ENCODE measurements around the gene TBC1D9. TPM values are rescaled to one million over a fixed set of nuclear protein-coding genes. Genes with fewer than 3 reads are reported as not detected.

Gene TBC1D9
- total RNA-seq, 1 donor from 2014 or later: 34.1 TPM

- H3K4me1 Mint-ChIP-seq (ENCODE audit: unreplicated experiment): peaks cover 21% of the 10 kb centered on the region
- no peak for DNase-seq (ENCODE audit: extremely low spot score, unreplicated experiment)
- peak overlapping the region; percentile 53 for H3K27ac Mint-ChIP-seq
- H3K27me3 Mint-ChIP-seq: no peaks in the 10 kb centered on the region
- peaks cover 35% of the 10 kb centered on the region for H3K36me3 Mint-ChIP-seq
- no peak overlapping the region for H3K4me3 Mint-ChIP-seq
- no peaks in the 10 kb centered on the region for H3K9me3 Mint-ChIP-seq
- no peak for TF ChIP-seq CTCF (conservative IDR thresholded peaks at IDR 0.05)
These were observed 115.1 kb downstream of the TBC1D9 start for GRCh38 chr4:140641105-140641555.

- DNase-seq (ENCODE audit: extremely low spot score, unreplicated experiment): no peak
- TF ChIP-seq CTCF (conservative IDR thresholded peaks at IDR 0.05): no peak
- peaks cover 27% of the 10 kb centered on the region for H3K36me3 Mint-ChIP-seq
- H3K4me1 Mint-ChIP-seq (ENCODE audit: unreplicated experiment): peaks cover 17% of the 10 kb centered on the region
- no peaks in the 10 kb centered on the region for H3K9me3 Mint-ChIP-seq
- H3K27me3 Mint-ChIP-seq: no peaks in the 10 kb centered on the region
- no peak overlapping the region for H3K4me3 Mint-ChIP-seq
- no peak overlapping the region for H3K27ac Mint-ChIP-seq
These were observed 115.9 kb downstream of the TBC1D9 start for GRCh38 chr4:140640150-140640748.

DNA sequence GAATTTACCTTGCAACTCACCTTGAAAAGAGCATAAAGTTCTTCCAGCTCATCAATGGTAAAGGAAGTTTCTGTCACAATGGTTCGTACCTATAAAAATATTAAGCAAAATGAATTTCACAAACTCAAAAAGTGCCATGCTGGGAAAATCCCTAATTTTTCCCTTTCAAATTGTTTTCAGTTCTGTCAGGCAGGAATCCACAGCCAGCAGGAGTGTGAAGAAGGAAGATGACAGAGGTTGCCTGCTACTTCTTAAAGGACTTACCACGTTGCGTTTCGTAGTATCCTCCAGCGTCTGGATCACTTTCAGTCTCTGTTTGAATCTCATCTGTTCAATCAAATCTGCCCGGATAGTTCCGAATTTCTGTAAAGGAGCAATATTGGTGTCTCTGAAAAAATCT is 117.1 kb downstream of the TBC1D9 start:
- no peaks in the 10 kb centered on the region for H3K27me3 Mint-ChIP-seq
- TF ChIP-seq CTCF (conservative IDR thresholded peaks at IDR 0.05): no peak
- no peak overlapping the region for H3K27ac Mint-ChIP-seq
- H3K4me3 Mint-ChIP-seq: no peak overlapping the region
- H3K4me1 Mint-ChIP-seq (ENCODE audit: unreplicated experiment): peaks cover 22% of the 10 kb centered on the region
- no peak for DNase-seq (ENCODE audit: extremely low spot score, unreplicated experiment)
- H3K36me3 Mint-ChIP-seq: peaks cover 30% of the 10 kb centered on the region
- no peaks in the 10 kb centered on the region for H3K9me3 Mint-ChIP-seq

GRCh38 chr4:140637836-140638235 is 118.3 kb downstream of the TBC1D9 start:
- Mint-ChIP-seq H3K36me3 (peaks cover 37% of the 10 kb centered on the region), H3K4me3 (no peak overlapping the region)

DNA sequence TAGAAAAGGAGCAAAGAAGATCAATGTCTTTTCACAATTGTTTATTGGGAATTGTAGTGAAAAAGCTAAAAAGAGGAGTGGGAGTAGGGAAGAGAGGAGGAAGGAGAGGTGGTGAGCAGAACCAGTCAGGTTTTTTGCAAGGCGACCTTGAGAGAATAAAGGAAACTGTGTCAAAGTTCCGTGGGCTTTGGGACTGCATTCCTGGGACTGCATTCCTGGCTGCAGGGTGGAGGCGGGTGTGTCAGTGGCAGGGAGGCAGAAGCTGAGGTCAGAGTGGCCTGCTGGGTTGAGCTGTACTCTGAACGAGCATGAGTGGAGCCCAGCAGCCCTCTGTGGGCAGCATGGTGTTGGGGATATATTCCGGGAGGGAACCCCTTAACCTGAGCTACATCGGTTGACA is 120.6 kb downstream of the TBC1D9 start:
- DNase-seq (ENCODE audit: extremely low spot score, unreplicated experiment): no peak
- peak overlapping the region; percentile 88 for H3K27ac Mint-ChIP-seq
- H3K27me3 Mint-ChIP-seq: no peaks in the 10 kb centered on the region
- no peaks in the 10 kb centered on the region for H3K9me3 Mint-ChIP-seq
- no peak for TF ChIP-seq CTCF (conservative IDR thresholded peaks at IDR 0.05)
- peaks cover 47% of the 10 kb centered on the region for H3K36me3 Mint-ChIP-seq
- peak overlapping the region; percentile 46 for H3K4me3 Mint-ChIP-seq
- peaks cover 11% of the 10 kb centered on the region for H3K4me1 Mint-ChIP-seq (ENCODE audit: unreplicated experiment)

More at GRCh38 chr4:140637836-140638235, 118.3 kb downstream of the TBC1D9 start:
- peak; percentile 76 for TF ChIP-seq CTCF (conservative IDR thresholded peaks at IDR 0.05)
- DNase-seq (ENCODE audit: extremely low spot score, unreplicated experiment): no peak
- Mint-ChIP-seq H3K4me1 (ENCODE audit: unreplicated experiment) (peaks cover 22% of the 10 kb centered on the region), H3K9me3 (no peaks in the 10 kb centered on the region), H3K27me3 (no peaks in the 10 kb centered on the region), H3K27ac (peak overlapping the region; percentile 81)
